Fibroblast of gingiva (primary cell): ENCODE results near the gene NPAS1.
"Not testable (repeated sequence)": the region's sequence is repeated elsewhere in the genome, so short reads cannot be mapped to it uniquely, and the experiment has no call there.

Source experiments
- DNase-seq: peaks from one replicate; pipeline ENCODE4 v3.0.0-alpha.2; 2011; ENCODE audit warnings: low read depth

Gene NPAS1

GRCh38 chr19:46992699-46993535, 26.7 kb upstream of the NPAS1 start:
- DNase-seq: no peak

GRCh38 chr19:46993622-46994021, 26.0 kb upstream of the NPAS1 start:
- no peak for DNase-seq

GRCh38 chr19:46994141-46994686, 25.4 kb upstream of the NPAS1 start:
- DNase-seq: no peak

- DNase-seq: no peak
Observed at GRCh38 chr19:46995492-46995891, 24.1 kb upstream of the NPAS1 start.

- DNase-seq: no peak
Observed at GRCh38 chr19:46998445-46999125, 21.1 kb upstream of the NPAS1 start.

GRCh38 chr19:46999377-46999776, 20.3 kb upstream of the NPAS1 start:
- no peak for DNase-seq

GRCh38 chr19:46999878-47000277, 19.8 kb upstream of the NPAS1 start:
- no peak for DNase-seq

- DNase-seq: no peak
Observed at GRCh38 chr19:47000373-47000772, 19.3 kb upstream of the NPAS1 start.

- no peak for DNase-seq
Observed at GRCh38 chr19:47001584-47001983, 18.1 kb upstream of the NPAS1 start.

GRCh38 chr19:47002106-47002766, 17.4 kb upstream of the NPAS1 start:
- DNase-seq: no peak

- DNase-seq: no peak
Observed at GRCh38 chr19:47002853-47003610, 16.6 kb upstream of the NPAS1 start.

GRCh38 chr19:47003611-47004465, 15.8 kb upstream of the NPAS1 start:
- DNase-seq: no peak

GRCh38 chr19:47005164-47005641, 14.4 kb upstream of the NPAS1 start:
- no peak for DNase-seq

- DNase-seq: peak; percentile 43
Observed at GRCh38 chr19:47005873-47006272, 13.8 kb upstream of the NPAS1 start.

GRCh38 chr19:47006496-47006895, 13.1 kb upstream of the NPAS1 start:
- DNase-seq: no peak

- DNase-seq: not testable (repeated sequence)
Observed at GRCh38 chr19:47010549-47010948, 9.1 kb upstream of the NPAS1 start.

GRCh38 chr19:47012617-47013016, 7.0 kb upstream of the NPAS1 start:
- DNase-seq: no peak

- peak; percentile 44 for DNase-seq
Observed at GRCh38 chr19:47013041-47013517, 6.6 kb upstream of the NPAS1 start.

- no peak for DNase-seq
Observed at GRCh38 chr19:47018923-47019322, 714 bp upstream of the NPAS1 start.

- no peak for DNase-seq
Observed at GRCh38 chr19:47020132-47020805, 632 bp downstream of the NPAS1 start.
